NCI-H2081 (cell line): ENCODE results near the gene TAPBP.

Experiments used
- DNase-seq, 2 experiments: peaks; one replicate each; lab custom pipeline; 2025; lab: John Stamatoyannopoulos, UW

TAPBP gene

DNA sequence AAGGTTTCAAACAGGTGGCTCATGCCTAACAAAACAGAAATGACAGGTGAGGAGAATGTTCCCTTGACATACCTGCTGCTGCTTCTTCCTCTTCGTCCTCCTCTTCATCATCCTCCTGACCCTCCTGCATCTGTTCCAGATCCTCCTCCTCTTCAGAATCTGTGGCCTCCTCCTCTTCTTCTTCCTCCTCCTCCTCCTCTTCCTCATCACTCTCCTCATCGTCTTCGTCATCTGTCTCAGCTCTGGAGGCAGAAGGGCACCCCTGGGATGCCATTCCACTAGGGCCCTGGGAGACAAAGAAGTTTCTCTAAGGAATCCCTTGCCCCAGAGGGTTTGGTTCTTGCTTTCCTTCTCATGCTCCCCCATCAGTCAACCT is 6.0 kb upstream of the TAPBP start:
- no peak for DNase-seq

DNA sequence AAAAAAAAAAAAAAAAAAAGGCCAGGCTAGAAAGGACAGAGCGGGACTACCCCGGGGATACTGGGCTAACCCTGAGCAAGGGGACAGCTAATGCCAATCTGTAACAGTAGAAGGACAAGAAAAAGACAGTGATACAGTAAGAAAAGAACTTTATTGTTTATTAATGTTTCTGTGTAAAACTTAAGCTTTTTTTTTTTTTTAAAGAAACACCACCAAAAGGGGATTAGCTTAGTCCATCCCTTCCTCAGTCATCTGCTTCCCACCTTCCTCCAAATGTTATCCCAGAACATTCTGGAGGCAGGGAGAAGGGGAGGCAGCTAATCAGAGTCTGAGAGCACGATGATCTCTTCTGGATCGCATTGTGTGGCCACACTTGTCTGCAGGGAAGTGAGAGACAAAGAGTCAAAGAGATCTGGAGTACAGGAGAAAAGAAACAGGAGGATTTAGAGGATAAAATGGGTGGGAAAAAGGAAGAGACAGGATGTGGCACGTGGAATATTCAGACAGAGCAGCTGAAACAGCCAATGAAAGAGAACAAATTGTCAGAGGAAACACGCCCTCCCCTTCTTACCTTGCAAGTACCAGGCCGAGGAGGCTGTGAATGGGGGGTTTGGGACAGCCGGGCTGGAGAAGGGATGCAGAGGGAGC is 4.7 kb upstream of the TAPBP start:
- no peak for DNase-seq

DNA sequence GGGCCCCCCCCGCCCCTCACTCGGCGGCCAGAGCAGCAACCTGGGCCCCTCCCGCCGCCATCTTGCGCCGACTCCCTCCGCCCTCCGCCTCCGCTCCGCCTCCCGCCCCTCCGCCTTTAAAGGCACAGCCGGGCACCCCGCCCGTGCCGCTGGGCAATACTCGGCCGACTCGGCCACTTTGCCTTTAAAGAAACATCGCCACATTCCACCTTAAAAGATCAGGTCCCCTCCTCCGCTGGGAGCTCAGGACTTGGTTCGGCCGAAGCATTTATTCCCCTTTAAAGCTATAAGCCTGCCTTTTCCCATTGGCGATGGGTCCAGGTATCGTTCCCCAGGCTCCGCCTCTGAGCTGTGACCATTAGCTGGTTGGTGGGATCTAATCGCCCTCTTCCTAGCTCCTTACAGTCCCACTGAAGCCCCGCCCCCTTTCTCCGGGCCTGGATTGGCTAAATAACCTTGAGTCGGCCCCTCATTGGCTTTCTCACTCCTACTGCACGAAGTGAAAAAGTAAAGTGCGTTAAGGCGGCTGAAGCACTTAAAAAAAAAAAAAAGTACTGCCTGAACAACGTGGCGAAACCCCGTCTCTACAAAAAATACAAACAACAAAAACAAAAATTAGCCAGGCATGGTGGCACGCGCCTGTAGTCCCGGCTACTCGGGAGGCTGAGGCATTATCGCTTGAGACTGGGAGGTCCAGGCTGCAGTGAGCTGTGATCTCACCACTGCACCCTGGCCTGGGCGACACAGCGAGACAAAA is 4.0 kb upstream of the TAPBP start, which contains the start of gene ZBTB22:
TSS of gene ZBTB22 (minus strand) at position 76 of the 757 bp plus-strand sequence. CDS start 828 bp downstream, outside the sequence.
- peak; percentile 95 to 96 for DNase-seq

DNA sequence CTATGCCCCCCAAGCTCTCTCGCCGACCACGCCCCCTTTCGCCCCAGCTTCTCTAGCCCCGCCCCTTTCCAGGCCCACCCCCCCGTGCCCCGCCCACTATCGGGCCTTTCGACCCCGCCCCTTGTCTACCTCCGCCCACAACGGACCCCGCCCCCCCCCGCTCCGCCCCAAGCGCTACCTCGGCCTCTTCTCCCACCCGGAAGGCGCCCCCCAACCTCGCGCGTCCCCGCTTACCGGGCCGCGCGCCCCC is 3.5 kb upstream of the TAPBP start:
- DNase-seq, result no peak

DNA sequence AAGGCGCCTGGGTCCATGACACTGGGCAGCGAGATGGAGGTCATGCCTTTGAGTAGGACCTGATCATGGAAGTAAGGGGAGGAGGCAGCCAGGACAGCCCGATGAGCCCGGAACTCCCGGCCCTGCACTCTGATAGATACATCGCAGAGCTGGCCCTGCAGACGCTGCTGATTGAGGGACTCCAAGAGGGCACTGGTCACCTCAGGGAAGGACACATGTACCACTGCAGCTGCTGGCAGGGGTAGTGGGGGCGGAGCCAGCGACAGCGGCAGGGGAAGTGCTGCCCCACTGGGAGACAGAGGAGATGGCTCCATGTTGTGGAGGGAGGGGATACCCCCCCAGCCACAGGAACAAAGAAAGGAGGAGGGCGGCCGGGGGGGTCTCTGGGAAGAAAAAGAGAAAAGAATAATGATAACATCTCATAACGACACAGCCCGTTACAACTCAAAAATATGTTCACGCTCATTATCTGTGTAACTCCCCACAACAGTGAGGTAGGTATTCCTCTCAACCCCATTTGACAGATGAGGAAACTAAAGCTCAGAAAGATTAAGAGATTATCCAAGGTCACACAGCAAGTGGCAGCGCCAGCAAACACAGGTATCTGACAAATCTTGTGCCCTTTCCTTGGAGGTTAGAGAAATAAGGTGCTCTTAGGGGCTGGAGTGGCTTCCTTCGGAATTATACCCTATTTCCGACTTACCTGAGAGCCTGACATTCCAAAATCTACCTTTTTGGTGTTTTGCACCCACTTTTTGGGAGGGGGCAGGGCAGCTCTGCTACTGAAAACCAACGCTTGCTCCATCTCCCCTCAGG is 2.9 kb upstream of the TAPBP start:
- no peak for DNase-seq

- no peak for DNase-seq
Measured at GRCh38 chr6:33315793-33316602, 2.1 kb upstream of the TAPBP start.

- no peak for DNase-seq
Measured at GRCh38 chr6:33314943-33315792, 1.3 kb upstream of the TAPBP start.

DNA sequence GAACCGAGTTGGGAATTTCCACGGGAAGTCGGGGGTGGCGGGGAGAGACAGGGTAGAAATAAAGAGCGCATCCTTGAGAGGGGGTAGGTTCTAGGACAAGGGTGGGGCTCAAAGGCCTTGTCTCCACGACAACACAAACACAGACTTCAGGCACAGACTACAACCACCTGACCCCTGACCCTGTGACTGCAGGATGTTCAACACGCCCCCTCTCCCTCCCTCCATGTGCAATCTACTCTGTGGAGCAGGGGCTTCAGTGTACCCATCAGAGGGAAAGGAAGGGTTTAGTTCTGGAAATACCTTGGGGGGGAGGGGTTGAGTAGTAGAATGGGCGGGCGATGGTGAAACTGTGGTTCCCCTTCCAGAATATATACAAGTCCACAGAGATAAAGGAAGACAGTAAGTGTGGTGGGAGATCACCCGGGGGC is 651 bp upstream of the TAPBP start:
- peak; percentile 10 to 28 for DNase-seq

GRCh38 chr6:33313105-33313708 is 671 bp downstream of the TAPBP start:
- peak; percentile 34 to 45 for DNase-seq

GRCh38 chr6:33312361-33313104 is 1.3 kb downstream of the TAPBP start:
- DNase-seq, result peak; percentile 82 to 83

DNA sequence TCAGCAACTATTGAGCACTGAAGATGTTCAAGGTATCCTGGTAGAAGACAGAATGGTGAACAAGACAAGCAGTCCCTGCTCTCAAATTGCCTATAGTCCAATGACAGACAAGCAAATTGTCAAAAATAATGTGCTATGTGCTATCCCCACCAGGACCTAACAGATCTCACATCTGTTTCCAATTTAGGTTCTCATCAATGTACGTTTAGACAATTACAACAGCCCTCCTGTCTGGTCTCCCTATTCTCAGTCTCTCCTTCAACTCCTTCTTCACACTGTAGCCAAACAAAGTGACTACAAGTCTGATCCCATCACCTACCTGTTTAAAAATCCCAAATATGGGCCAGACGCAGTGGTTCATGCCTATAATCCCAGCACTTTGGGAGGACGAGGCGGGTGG is 7.5 kb downstream of the TAPBP start:
- no peak for DNase-seq

- DNase-seq, result no peak
Measured at GRCh38 chr6:33305052-33305451, 8.8 kb downstream of the TAPBP start.

DNA sequence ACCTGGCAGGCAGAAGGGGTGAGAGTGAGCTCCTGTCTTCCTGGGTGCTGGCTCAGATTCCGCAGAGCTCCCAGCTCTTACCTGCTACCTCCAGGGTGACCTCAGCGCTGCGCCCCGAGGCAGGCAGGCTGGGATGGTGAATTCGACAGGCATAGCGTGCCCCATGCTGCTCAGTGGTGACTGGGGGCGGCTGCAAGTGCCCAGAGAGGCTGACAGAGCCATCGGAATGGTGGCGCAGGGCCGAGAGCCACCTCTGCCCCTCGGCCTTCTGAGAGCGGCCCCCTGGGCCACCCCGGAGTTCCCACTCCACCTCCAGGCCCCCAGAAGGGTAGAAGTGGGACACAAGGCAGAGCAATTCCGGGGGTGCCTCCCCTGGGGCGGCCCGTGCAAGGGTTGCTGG is 9.7 kb downstream of the TAPBP start:
- DNase-seq, result no peak

DNA sequence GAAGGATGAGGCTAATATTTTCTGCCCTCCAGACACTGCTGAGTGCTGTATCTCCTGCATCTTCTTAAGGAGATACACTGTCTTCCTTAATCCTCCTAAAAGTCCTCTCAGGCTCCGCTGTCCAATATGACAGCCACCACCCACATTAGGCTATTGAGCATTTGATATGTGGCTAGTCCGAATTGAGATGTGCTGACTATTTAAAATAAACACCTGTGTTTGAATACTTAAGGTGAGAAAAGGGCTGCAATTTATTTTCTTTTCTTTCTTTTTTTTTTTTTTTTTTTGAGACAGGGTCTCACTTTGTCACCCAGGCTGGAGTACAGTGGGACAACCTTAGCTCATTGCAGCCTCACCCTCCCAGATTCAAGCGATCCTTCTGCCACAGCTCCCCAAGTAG is 12.0 kb downstream of the TAPBP start:
- DNase-seq, result no peak

- DNase-seq, result peak; percentile 89 to 93
Measured at GRCh38 chr6:33299237-33299944, 14.5 kb downstream of the TAPBP start.

DNA sequence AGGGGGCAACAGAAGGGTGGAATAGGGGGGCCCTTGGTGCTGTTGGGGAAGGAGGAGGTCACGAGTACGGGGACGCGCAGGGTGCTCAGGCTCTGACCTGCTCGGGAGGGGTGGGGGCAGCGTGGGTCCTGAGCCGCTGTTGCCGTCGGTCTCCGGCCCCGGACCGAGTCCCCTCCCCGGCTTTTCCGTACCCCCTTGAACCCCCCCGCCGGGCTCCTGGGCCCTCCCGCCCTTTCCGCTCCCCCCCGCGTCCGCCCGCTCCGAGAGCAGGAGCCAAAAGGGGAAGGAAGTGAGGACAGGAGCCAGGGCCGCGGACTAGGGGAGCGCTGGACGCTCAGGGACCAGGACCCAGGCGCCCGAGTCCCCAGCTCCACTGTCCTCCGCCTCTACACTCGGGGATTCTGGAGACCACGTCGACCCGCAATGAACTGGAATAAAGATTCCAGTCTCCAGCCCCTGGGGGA is 15.1 kb downstream of the TAPBP start, which contains the start of gene RGL2:
TSS of gene RGL2 (minus strand) at position 170 of the 464 bp plus-strand sequence. CDS start 332 bp downstream, outside the sequence.
- DNase-seq, result peak; percentile 62 to 74

- DNase-seq, result peak in 1 of 2 experiments; percentile 36
Measured at GRCh38 chr6:33297956-33298772, 15.7 kb downstream of the TAPBP start.

DNA sequence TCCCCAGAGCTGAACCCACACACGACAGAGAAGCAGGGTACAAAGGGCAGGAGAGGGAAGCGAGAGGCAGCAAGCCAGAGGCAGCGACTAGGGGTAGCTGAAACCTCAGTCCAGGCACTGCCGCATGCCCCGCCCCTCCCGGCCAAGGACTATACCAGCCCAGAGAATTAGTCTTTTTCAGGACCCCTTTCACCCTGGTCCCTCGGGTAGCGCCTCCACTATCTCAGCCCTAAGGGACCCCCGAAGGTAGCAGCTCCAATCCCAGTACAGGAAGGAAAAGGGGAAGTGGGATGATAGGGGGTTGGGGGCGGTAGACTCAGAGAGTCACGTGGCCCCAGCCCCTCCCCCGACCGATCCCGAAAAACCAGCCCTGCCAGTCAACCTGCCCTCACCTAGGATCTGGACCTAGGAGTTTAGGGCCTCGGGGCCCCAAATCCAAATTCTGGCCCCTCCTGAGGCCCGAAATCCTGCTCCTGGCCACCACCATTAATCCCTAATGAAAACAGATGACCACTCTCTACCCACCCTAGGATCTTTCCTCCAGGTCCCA is 16.4 kb downstream of the TAPBP start:
- DNase-seq, result no peak
